Body of pancreas (tissue), 4 donors: Measurements from ENCODE around the gene SH3D19. TPM values are rescaled to one million over a fixed set of nuclear protein-coding genes. Genes with fewer than 3 reads are reported as not detected.

Experiments used
- ATAC-seq: fragments of 150-250 bp; one replicate; pipeline ENCODE4 v1.9.1; 2016
- DNase-seq, 4 donors: peaks; one replicate each; pipeline ENCODE4 v3.0.0-alpha.2; 2019
- H3K27ac ChIP-seq, 4 donors: fragments of 200-600 bp; sonication (generic); 1 replicate in 3 of 4; 2 replicates in 1 of 4; pipeline versions ENCODE4 v1.5.1 to v1.6.1; 2016 to 2019; ENCODE audit warnings: mild to moderate bottlenecking in 1 of 4, mixed read lengths in 1 of 4, moderate library complexity in 1 of 4
- H3K27me3 ChIP-seq, 2 donors: fragments of 200-600 bp; sonication (generic); one replicate each; pipeline ENCODE4 v1.6.0; 2016; ENCODE audit warnings: mild to moderate bottlenecking in 1 of 2
- H3K36me3 ChIP-seq, 2 donors: fragments of 200-600 bp; sonication (generic); replicated peaks in 1 of 2; 2 replicates each; pipeline ENCODE4 v1.5.1; 2016; ENCODE audit warnings: low read depth in 2 of 2; ENCODE audit not compliant: insufficient read depth in 1 of 2
- H3K4me1 ChIP-seq: fragments of 200-600 bp; sonication (generic); one replicate; pipeline ENCODE4 v1.6.0; 2016
- H3K4me3 ChIP-seq, 2 donors: fragments of 200-600 bp; sonication (generic); 1 replicate in 1 of 2; 2 replicates in 1 of 2; pipeline ENCODE4 v1.5.1; 2016 to 2019
- H3K9me3 ChIP-seq, 3 donors: fragments of 200-600 bp; sonication (generic); 1 replicate in 2 of 3; 2 replicates in 1 of 3; pipeline ENCODE4 v1.5.1; 2016
- CTCF ChIP-seq, 7 experiments: fragments of 450-650 bp in 4 of 7; fragments of 200-600 bp in 3 of 7; sonication (generic) in 3 of 7; IDR thresholded peaks; one replicate each; pipeline ENCODE4 v1.5.1; 2016 to 2019; ENCODE audit warnings: antibody characterized with exemption in 7 of 7
- POLR2A ChIP-seq, 3 donors: fragments of 450-650 bp; IDR thresholded peaks; one replicate each; pipeline ENCODE4 v1.6.1; 2016; ENCODE audit warnings: antibody characterized with exemption in 3 of 3, mild to moderate bottlenecking in 2 of 3
- WGBS, 2 donors: methylation state at CpG; one replicate each; pipeline ENCODE4 v1.1.5; 2017; 5-methylcytosine and 5-hydroxymethylcytosine counted together
- intact Hi-C: fragments of 100-400 bp; cut with DNase I; formaldehyde crosslinking; loops from one replicate; pipeline ENCODE4 v1.15.1; 2023
- total RNA-seq, 2 donors: library from RNA; depleted of rRNA; stranded (reverse); fragments of >200 nt; gene quantifications; one replicate each; pipeline ENCODE4 v1.1.0, GENCODE V29; 2016

SH3D19 gene
- total RNA-seq, 2 donors from 2014 or later = 38.1 to 42.8 TPM

- peaks cover 7 to 34% of the 10 kb centered on the region in 2 donors for H3K36me3 ChIP-seq
- intact Hi-C loops = no loop called here
- H3K27me3 ChIP-seq = no peaks in the 10 kb centered on the region
- TF ChIP-seq CTCF (IDR thresholded peaks at IDR 0.05) (no peak), POLR2A (IDR thresholded peaks at IDR 0.05) (no peak)
- no peaks in the 10 kb centered on the region for H3K9me3 ChIP-seq
- H3K4me3 ChIP-seq = no peak overlapping the region
- peaks cover 21% of the 10 kb centered on the region for H3K4me1 ChIP-seq
- ATAC-seq (no peak), DNase-seq (no peak)
- H3K27ac ChIP-seq = no peak overlapping the region
- 96 to 100% methylated on average over 1 of the region's 1 CpG for WGBS, 2 donors
These were observed 220.8 kb downstream of the SH3D19 start for GRCh38 chr4:151104621-151105020.

DNA sequence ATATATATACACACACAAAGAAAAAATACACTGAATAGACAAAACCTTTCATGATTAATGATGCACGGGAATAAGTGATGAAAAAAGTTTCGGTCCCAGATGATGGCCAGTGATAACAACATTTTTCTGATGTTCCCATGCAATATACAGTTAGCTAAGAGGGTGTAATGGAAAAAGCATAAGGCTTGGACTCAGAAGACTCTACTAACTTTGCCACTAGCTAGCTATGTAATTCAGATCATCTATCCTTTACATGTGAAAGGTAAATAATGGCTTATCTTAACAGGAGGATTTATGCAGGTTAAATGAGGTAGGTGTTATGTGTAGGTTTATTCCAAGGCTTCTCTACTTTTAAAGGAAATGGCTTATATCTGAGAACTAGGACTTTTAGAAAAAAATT lies 221.6 kb downstream of the SH3D19 start:
- intact Hi-C loops = no loop called here
- Histone ChIP-seq H3K9me3 (no peaks in the 10 kb centered on the region), H3K27ac (no peak overlapping the region), H3K36me3 (peaks cover 7 to 34% of the 10 kb centered on the region in 2 donors), H3K4me1 (peaks cover 25% of the 10 kb centered on the region), H3K27me3 (no peaks in the 10 kb centered on the region), H3K4me3 (no peak overlapping the region)
- WGBS, 2 donors = 67 to 72% methylated on average over 2 of the region's 2 CpGs
- ATAC-seq (no peak), DNase-seq (no peak)
- no peak for TF ChIP-seq POLR2A (IDR thresholded peaks at IDR 0.05)
- no peak for TF ChIP-seq CTCF (IDR thresholded peaks at IDR 0.05)

- Histone ChIP-seq H3K27me3 (no peaks in the 10 kb centered on the region), H3K4me3 (peak overlapping the region in 1 of 2 donors; percentile 67), H3K27ac (peak overlapping the region in 3 of 4 donors; percentile 79 to 96 (median 87)), H3K4me1 (peaks cover 29% of the 10 kb centered on the region), H3K36me3 (peaks cover 0 to 25% of the 10 kb centered on the region in 2 donors), H3K9me3 (no peaks in the 10 kb centered on the region)
- intact Hi-C loops = no loop called here
- DNase-seq (no peak), ATAC-seq (no peak)
- no peak for TF ChIP-seq CTCF (IDR thresholded peaks at IDR 0.05)
- TF ChIP-seq POLR2A (IDR thresholded peaks at IDR 0.05) = no peak
- 6 to 12% methylated on average over 3 of the region's 3 CpGs for WGBS, 2 donors
These were observed 224.9 kb downstream of the SH3D19 start for GRCh38 chr4:151100531-151100930.

GRCh38 chr4:151099976-151100417 lies 225.4 kb downstream of the SH3D19 start:
- Histone ChIP-seq H3K4me1 (peaks cover 29% of the 10 kb centered on the region), H3K9me3 (no peaks in the 10 kb centered on the region), H3K4me3 (peak overlapping the region; percentile 67 to 84), H3K27ac (peak overlapping the region; percentile 75 to 96 (median 83)), H3K36me3 (peaks cover 0 to 21% of the 10 kb centered on the region in 2 donors), H3K27me3 (no peaks in the 10 kb centered on the region)
- no peak for TF ChIP-seq CTCF (IDR thresholded peaks at IDR 0.05)
- TF ChIP-seq POLR2A (IDR thresholded peaks at IDR 0.05) = no peak
- intact Hi-C loops = no loop called here
- DNase-seq (no peak), ATAC-seq (peak; percentile 4)
- whole genome bisulfite sequencing, 2 donors = 0% methylated on average over 8 to 13 of the region's 13 CpGs
